AML-193 (cell line): Measurements from ENCODE around the gene GRB10.

Experiments
- DNase-seq, 2 experiments: peaks; one replicate each; lab custom pipeline; 2025; lab: John Stamatoyannopoulos, UW

Gene GRB10

DNA sequence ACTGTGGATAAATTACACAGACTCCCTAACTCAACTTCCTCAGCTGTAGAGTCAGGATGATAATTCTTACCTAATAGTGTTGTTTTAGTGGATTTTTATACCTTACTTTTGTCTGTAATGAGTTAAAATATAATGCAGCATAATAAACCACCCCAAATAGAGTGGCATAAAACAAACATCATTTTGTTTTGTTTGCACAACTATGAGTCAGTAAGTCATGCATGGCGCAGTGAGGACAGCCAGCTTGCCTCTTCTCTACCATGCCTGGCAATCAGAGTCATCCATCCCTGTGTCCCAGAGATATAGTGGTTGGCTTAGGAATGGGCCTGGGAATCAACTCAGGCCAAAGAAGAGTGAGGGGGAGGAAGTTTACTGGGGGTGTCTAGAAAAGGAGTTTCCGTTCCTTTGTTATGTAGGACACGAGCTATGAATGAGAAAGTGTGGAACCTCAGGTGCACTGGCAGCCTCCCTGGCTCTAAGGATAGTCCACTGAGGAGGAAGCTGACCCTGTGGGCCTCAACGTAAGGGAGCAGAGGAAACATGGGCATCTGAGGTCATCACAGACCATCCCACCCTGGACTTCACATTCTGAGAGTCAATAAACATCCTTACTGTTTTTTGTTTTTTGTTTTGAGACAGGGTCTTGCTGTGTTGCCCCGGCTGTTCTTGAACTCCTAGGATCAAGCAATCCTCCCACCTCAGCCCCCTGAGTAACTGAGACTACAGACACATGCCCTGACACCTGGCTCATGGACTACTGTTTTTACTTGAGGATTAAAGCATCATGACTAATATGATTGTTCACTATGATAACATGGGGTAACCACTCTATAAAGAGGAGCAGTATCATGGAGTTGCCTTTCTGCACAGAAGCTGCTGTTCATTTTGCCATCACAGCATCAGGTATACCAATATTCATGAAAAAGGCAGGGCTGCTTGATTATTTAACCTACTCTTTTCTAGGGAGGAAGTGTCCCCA lies 21.0 kb upstream of the GRB10 start:
- no peak for DNase-seq

DNA sequence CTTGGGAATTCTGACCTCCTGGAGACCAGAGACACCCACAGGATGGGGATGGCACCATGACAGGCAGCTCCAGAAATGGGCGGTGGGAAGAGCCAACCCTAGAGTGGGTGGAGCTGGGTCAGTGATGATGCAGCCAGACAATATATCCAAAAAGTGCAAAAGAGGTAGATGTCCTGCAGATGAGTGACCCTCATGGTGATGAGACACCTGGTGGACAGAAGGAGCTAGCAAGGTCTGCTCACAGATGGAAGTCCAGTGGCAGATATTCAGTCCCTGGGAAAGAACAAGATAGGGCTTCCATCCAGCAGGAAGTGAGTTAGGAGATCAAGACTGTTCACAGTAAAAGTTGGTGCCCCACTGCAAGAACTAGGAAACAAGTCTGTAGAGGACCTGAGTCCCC lies 19.2 kb upstream of the GRB10 start:
- DNase-seq = no peak

DNA sequence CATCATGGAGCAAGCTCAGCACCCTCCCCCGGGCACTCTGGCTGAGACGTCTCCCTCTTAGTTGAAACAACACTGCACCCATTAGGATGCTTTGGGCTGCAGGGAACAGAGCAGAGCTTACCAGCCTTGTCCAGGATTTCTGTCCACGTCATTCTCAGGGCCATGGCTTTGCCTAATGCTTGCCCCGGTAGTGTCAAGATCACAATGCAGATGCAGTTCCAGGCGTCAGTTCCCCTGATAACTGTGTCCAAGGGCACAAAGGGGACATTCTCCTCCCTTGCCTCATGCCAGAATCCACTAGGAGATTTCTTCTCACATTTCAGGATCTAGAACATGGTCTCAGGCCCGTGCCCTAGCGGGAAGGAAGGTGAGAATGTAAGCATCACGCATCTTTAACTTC lies 17.2 kb upstream of the GRB10 start:
- DNase-seq = no peak

DNA sequence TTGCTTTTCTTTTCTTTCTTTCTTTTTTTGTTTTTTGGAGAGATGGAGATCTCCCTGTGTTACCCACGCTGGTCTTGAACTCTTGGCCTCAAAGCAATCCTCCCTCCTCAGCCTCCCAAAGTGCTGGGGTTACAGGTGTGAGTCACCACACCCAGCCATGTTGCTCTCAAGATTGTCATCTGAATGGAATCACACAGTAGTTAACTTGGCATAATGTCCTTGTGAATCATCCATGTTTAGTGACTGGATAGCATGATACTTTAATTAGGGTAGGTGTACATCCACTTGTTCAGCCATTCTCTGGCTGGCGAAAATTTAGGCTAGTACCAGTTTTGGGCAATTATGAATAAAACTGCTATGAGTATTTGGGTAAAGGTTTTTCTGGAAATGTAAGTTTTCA lies 15.4 kb upstream of the GRB10 start:
- no peak for DNase-seq

DNA sequence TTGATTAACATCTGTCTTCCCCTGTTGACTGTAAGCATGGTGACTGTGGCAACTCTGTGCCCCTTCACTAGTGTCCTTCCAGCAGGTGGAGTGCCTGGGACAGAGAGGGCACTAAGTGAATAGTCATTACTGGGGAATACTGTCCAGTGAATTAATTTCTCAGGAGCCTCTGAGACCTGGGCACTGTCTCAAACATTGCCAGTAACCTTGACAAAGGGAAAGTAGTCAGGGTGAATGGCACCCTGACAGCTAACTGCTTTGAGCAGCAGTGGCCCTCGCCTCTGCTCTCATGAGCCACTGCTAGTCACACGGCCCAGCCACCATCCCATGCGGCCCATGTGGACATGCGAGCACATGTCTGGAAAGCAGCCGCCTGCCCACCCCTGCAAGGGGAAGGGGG lies 13.1 kb upstream of the GRB10 start:
- DNase-seq = no peak

DNA sequence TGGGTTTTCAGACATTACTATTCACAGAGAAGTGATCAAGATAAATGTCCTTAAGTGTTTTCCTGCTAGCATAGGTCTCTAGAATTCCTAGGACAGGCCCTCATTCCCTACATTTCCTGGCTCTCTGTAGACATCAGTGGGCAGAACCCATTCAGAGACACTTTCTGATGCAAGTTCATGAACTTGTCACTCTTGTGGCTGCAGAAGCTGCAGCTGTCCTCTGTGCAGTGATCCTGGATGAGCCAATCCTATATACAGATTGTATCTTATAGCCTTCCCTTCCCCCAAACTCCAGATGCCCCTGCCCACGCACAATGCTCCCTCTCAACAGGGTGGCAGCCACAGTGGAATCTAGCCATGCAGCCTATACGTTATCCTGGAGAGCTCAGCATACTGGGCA lies 12.6 kb upstream of the GRB10 start:
- DNase-seq = no peak

DNA sequence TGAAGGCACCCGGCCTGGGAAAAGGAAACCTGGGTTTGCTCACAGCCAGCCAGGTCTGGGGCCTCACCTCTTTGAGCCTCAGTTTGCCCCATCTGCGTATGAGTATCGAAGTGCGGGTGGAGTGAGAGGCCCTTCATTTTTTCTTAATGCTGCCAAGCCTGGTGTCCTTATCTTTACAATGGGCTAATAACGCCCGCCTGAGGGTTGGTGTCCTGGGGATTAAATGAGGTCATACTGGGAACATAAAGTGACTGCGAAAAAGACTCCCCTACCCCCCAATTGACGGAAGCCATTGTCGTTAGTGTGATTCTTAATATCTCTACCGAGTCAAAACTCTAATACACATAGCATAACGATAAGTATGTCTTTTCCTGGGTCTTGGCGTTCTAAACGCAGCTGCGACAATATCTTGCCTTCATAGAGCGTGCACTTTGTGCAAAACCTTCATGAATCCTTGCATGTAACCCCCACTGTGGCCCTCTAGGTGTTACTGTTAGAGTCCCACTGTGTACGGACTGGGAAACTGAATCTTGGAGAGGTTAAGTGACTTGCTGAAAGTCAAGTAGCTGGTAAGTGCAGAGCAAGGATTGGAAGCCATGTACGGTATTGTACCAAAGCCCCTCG lies 11.4 kb upstream of the GRB10 start:
- DNase-seq = no peak

DNA sequence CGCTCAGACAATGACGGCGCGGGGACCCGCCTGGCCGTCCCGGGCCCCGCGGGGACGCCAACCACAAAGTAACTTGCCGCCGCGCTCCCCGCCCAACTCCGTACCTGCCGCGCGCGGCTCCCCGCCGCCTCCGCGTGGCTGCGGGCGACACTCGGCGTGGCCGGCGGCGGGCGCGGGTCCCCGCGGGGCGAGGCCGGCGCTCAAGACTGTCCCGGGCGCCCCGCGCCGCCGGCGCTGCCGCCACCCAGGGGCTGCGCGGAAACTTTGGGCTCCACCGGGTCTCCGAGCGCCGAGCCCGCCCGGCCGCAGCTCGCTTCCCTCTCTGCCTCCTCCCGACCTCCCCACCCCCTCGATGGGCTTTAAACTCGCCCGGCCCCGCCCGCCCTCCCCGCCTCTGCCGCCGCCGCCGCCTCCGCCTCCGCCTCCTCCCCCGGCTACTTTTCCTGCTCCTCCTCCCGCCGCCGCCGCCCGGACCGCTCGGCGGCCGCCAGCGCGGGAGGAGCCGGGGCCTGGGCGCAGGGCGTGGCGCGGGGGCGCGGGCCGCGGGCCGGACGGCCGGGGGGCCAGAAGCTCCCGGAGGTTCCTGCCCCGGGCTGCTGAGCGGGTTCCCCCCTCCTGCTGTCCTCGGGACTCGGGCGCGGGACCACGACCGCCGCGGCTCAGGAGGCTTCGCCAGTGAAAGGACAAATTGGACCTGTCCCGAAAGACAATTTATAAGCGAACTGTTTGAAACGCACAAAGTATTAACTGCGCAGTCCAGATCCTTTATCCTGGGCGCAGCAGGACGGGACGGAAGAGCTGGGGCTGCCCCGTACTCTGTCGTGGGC lies 10.6 kb upstream of the GRB10 start:
- DNase-seq = no peak

DNA sequence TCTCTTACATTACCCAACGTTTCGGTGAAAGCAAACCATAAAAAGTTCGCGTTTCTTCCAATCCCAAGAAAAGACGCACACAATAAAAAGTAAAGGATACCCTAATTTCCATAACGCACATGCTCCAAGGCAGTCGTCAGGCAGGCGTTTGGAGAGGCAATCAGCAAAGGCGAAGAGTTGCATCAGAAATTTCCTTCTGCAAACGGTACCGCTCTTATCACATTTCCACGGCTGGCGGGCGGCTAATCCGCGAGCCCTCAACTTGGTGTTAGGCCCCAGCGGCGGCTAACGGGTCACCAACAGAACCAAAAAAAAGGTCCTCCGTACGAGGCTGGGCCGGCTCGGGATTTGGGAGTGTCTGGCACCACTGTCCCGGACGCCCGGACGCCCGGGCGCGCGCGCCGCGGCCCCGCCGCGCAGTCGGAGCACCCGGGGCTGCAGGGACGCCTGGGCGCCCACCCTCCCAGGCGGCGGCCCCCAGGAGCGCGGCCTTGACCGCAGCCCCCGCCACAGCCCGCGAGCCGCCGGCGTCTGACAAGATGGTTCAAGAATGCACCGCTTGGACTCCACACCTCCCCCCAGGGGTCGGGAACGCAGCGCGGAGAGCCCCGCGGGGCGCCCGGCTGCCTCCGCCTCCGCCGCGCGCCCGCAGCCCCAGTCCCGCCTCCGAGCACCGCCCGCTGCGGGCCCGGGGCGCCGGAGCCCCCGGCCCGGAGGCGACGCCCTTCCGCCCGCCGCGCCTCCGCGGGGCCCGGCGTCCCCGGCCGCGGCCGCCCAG lies 9.8 kb upstream of the GRB10 start:
- DNase-seq = no peak

DNA sequence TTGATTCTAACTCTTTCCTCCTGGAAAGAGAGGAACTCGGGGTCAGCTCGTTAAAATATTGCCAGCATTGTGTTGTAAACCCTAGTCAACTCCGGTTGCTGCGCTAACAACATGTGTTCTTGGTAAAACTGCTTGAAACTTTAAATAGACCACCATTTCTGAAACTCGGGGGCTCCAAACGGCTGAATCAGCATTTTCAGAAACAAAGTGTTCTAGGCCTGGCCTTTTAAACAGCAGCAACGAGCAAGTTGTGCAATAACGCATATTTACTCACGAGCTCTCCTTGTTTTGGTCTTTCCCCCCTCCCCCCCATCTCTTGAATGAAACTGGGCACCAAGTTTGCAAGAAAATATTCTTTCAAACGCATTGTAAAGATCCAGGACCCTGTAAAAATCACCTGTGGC lies 9.2 kb upstream of the GRB10 start:
- no peak for DNase-seq

DNA sequence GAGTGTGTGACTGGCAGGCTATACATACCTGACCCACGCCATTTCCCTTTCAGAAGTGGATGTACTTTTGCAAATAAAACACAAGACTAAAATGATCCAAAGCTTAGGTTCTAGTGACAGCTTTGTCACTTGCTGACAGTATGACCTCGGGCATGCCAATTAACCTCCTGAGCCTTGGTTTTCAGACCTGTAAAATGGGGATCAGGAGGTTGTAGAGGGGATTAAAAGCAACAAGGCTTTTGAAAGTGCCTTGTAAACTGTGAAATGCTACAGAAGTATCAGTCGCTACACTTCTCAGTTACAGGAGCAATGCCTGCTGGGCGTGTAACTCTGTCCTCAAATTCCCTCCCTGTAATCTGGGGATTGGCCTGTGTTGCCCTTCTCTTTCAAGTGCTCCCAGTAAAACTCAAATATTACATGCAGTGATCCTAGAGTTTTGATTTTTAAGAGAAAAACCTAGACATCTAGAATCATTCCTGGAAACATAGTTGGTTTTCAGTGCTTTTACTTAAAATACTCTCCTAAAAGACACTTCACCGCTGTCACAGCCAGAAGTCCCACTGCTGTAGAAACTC lies 8.8 kb upstream of the GRB10 start:
- DNase-seq = no peak

DNA sequence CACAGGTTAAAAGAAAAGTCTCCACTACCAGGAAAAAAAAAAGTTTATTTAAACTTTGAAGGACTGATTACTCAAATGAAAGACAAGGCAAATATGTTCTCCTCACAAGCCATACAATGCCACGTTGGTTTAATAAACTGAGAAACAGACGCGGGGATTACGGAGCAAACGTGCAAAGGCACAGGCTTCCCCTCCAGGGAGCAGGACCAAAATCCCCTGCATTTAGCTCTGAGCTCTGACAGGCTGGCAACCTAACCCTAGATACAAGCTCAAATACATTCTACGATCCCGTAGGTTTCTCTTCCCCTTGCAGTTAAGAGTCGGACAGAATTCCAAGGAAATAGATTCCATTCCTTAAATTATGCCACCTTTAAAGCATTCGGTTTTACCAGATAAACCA lies 7.7 kb upstream of the GRB10 start:
- DNase-seq = no peak

DNA sequence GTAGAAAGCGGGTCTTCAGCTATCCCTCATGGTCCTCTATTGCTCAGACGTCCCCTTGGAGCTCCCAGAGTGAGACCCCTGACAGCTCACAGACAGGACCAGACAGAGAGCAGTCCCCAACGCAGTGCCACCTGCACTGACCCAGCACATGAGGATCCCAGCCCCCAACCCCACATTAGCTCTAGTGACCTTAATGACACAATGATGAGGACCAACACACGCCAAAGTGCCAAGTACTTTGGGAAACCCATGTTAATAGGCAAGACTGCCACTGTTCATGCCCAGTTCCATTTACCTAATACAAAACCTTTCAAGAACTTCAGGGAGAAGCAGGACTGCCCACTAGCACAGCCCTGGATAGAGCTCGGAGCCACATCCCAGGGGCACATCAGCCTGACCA lies 5.7 kb upstream of the GRB10 start:
- no peak for DNase-seq

DNA sequence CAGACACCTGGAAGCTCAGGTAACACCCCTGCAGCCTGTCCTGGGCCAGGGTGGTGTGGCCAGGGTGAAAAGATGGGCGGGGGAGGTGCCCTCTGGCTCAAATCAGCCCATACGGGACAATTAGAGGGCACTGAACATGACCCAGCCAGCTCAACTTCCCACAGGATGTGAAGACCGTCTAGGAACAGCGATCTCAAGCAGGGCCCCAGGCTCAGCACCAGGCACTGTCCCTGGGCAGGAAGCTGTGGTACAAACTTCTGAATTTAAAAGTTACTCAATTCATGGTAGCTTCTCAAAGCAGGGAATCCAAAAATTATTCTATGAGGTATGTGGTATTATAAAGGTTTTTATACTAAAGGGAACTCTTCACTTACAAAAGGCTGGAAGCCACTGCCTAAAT lies 5.1 kb upstream of the GRB10 start:
- DNase-seq = no peak

DNA sequence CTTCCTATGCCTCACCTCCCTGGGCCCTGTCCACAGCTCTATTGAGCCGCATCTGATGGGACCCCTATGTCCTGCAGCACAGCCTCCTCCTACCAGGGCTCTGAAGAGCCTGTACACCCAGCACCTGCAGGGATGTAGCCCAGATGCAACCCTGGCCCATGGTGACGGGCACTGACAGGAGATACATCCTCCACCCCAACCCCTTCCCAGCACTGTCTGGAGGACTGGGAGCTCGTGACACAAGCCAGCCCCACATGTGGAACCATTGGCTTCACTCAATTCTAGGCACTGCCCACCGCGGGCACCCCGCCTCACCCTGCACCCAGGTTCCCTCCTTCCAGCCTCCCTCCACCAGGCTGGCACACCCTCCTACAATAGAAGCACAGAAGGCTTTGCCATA lies 2.6 kb upstream of the GRB10 start:
- no peak for DNase-seq

DNA sequence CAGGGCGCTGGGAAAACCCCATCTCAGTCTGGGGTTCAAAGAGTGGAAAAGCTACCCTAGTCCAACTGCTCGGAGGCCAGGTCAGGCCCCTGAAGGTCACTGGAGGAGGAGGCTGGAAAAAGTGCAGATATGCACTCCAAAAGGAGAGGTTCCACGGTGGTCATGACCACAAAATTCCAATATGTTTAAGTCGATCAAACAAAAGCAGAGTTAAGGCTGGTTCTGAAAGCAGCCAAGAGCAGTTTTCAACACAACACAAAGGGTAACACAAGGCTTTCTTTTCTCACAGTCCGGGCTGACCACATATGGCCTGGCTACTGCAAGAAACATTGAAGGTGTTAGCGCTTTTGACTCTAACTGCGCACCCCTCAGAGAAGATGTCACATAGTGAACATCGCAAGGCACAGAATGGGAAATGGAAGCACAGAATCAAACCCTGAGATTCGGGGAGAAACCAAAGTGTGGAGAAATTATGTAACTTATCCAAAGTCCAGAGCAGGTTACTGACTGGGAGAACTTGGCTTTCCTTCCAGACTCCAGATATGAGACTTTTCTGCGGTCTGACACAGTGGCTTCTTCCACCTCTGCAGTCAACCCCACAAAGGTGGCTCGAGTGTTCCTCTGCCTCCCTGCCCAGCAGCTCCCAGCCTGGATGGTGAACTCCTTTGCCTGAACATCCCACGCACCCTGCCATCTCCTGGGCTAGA lies 1.3 kb upstream of the GRB10 start:
- no peak for DNase-seq

DNA sequence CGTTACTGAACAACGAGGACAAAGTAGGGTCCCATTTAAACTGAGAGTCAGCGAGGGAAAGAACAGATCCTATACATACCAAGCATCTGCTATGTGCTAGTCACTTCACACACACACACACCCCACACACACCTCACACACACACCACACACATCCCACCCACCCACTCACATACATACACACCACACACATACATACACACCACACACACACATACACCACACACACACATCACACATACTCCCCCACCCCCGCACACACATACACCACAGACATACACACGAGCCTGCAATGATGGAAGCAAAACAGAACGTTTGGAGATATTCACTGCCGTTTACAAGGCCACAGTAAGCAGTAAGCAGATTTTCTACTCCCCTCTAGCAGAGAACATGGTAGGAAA lies 607 bp upstream of the GRB10 start:
- DNase-seq = no peak

DNA sequence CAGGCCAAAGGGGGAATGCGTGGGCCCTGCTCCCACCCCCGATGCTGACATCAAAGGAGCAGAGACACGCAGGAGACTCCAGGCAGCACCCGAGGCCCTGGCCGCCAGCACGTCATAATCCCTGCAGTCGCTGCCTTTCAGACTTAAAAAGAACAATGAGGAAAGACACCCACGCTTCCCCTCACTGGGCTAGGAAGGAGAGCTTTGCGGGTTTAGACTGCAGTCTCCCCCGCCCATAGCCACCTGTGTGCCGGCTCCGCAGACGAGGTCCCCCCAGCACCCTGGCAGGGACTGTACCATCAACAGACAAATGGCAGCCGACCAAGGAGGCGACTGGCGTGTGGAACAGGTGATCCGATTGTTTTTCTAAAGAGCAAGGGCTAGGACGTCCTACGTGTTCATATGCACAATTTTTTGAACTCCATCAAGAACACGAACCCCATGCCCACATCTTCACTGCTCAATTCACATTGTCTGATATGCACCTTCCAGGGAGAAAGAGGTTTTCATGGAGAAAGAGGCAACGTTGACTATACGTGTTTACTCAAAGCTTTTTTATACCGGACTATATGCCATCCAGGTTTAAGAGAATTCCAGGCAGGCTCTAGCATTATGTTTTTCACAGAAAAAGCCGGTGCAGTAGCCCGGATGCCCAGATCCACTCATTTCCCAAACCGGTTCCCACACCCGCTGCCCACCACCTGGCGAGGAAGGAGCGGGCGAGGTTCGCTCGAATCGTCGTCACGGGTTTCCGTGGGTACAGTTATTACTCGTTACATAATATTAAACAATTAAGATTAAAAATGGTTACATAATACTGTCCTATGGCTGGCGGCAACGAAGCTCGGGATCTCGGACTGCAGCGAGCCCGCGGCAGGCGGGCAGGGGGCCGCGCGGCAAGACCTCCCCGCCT lies 1.1 kb downstream of the GRB10 start:
- DNase-seq = no peak

DNA sequence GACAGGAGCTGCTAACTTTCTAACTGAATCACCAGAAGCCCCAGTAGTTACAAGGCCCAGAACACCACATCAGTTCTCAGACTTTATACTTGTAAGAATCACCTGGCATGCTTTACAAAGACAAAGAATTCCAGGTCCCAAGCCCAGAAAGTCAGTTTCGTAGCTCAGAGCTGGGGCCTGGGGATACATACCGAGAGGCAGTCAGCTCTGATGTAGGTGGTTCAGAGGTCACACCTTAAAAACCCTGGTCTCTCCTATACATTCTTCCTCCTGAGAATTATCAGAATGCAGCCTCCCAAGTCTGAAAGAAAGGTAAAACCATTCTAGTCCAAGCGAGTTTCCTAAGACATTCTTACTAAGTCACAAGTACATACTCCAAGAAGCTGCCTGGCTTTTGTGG lies 2.3 kb downstream of the GRB10 start:
- no peak for DNase-seq

DNA sequence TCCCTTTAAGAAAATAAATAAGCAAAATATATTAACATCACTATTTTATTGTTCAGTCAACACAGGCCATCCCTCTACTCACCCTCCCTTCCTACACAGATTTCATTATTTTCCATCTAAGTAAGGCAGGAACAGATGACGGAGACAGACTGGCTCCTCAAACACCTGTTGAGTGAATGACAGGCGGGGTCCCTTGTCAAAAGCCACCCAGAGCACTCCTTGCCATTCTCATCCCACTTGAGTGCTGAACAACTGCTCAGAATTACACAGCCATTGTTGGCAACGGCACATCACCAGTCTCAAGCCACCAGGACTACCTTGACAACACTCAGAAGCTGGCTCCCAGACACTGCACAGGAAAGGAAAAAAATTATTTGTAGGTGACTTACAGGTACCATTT lies 3.3 kb downstream of the GRB10 start:
- DNase-seq = no peak
